Stimulated activated CD4-positive, alpha-beta T cell treated with anti-CD3 and anti-CD28 coated beads, Interleukin-15, amount 100 ng/mL, for 48 hours (primary cell): ENCODE measurements around the gene EEF2.

Experiments used
- DNase-seq, 2 donors: peaks; one replicate each; pipeline ENCODE4 v3.0.0-alpha.2; 2020; ENCODE audit warnings: low read depth in 2 of 2

Gene EEF2

DNA sequence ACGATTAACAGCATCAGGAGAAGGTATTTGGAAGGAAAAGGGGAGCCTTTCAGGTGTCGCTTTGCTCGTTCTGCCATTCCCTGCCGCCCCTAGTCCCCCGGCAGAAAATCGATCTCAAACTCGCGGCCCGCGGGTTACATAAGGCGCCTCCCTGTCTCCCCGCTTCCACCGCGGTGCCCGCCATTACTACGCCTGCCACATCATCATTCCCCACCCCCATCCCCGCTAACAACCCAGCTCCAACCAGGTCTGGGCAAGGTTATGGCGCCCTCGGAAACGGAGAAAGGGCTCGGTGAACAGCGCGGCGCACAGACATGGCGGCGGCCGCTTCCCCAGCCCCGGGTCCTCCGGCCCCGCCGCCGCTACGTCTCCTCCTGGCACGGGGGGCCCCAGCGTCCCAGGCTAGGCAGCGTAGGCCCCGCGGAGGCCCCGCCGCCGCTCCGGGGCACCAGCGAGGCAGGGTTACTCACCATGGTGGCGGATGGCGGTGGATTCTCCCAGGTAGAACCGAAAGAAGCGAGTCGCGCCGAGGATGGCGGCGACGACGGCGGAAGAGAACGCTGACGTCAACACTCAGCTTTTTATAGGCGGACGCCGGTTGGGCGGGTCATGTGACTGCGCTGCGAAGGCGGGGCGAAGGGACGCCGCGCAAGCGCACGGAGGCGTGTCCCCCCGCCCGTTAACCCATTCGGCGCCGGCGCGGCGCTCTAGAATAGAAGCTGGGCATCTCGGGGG is at the start of gene EEF2:
TSS of gene EEF2 (minus strand) at position 556 of the 735 bp plus-strand sequence. CDS start at position 473, 83 bp downstream.
- DNase-seq: peak; percentile 81 to 87

DNA sequence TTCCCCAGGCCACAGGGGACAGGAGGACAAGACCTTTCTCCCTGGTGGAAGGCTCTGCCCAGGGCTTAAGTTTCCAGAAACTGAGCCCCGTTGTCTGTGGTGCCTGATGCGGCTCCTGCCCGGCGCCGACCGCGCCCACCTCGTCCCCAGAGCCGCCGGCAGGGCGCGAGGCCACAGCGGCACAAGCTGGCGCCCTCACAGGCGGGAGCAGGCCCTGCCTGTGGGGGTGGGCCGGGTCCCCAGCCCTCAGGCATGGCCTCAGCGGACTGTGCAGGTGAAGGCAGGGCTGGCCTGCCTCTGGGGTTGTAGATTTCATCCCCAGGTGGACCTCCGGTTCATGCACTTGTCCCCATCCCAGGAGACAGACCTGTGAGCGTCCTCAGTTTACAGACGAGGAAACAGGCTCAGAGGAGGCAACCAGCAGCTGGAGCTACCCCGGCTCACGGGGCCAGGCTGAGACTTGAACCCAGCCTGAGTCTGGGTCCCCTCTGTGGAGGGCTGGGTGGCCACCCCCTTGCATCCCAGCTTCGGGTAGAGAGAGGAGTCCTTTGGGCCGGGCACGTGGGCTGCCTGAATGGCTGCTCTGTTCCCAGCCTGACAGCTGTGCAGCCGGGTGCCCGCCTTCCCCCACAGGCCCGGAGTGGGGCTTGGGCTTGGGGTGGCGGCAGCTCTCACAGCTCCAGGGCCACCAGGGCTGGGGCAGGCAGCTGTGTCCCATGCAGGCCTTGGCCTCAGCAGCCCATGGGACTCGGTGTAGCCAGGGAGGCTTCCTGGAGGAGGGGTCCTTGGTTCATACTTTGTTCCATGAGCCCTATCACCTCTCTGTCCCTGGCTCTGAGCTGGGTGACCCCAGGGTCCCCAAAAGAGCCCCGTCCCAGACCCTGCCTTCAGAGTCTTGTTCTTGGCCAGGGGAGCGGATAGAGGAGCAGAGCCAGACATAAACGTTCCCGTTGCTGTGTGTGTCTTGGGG is 49.1 kb upstream of the EEF2 start:
- no peak for DNase-seq

DNA sequence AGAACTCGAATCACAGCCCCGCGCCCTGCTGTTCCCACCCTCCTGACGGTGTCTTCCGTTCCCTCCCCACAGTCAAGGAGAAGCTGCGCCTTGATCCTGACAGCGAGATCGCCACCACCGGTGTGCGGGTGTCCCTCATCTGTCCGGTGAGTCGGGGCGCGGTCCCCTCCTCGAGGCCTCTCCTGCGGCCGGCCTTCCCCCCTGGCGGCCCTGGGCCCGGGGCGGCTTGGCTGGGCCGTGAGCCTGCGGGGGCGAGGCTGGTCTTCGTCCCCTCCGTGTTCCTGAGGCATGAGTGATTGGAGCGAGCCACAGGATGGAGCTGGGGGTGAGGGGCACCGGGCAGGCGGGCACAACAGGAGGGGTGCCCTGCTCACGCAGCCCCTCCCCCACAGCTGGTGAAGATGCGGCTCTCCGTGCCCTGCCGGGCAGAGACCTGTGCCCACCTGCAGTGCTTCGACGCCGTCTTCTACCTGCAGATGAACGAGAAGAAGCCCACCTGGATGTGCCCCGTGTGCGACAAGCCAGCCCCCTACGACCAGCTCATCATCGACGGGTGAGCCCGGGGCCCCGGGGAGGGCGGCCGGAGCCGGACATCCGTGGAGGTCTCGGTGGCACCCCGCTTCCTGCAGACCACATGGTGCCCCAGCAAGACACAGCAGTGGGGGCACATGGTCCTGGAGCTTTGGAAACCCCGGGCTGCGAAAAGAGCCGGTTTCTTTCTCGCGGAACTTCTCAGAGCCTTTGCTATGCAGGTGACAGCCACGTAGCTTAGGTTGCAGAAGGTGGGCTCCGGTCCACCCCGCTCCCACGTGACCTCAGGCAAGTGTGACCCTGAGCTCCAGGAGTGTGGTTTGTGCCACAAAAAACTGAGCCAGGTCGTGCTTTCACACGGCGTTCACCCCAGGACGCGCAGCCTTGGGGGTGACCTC is 48.0 kb upstream of the EEF2 start:
- no peak for DNase-seq

DNA sequence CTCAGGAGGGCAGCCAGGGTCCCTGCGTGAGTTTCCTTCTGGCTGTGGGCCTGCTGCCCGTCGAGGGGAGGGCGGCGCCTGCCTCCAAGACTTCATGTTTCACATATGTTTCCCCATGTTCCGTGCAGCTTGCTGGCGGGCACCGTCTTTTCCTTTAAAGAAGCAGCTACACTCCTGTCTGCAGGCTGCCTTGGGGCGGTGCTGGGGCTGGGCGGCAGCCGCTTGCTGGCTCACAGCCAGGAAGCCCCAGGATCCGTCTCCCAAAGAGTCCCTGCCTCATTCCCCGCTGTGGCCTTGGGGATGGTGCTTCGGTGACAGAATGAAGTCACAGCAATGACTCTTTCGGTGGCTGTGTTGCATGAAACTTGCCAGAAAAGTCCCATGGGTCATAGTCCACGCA is 47.2 kb upstream of the EEF2 start:
- no peak for DNase-seq

DNA sequence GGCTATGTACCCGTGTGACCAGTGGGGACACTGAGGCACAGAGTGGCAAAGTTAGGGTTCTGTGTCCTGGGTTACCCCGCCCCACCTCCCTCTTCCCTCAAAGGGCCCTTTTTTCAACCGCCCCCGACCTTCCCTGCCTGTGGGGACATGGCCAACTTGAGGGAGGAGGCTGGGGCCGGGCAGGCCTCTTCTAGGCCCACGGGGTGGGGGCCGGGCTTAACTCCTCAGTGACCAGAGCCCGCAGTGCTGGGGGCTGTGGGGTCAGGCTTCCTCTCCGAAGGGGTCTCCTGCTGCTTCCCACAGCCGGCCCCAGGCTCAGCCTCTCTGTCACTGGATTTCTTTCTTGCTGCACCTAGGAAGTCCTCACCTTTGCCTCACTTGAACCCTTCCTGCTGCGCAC is 46.2 kb upstream of the EEF2 start:
- DNase-seq: no peak

DNA sequence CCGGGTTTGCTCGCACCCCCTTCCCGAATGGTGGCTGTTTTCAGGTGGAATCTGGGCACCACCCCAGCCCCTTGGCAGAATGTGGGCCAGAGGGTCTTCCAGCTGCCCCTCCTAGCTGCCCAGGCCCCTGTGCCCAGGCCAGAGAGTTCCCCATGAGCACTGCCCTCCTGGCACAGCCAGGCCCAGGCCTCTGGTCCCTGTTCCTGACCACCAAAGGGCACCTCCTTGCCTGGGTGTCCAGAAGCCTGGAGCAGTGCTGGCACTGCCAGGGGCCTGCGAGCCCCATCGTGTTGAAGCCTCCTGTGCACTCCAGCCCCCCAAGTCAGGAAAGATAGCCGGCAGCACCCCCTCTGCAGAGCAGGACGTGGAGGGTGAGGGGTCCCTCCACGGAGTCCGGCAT is 45.7 kb upstream of the EEF2 start:
- no peak for DNase-seq

DNA sequence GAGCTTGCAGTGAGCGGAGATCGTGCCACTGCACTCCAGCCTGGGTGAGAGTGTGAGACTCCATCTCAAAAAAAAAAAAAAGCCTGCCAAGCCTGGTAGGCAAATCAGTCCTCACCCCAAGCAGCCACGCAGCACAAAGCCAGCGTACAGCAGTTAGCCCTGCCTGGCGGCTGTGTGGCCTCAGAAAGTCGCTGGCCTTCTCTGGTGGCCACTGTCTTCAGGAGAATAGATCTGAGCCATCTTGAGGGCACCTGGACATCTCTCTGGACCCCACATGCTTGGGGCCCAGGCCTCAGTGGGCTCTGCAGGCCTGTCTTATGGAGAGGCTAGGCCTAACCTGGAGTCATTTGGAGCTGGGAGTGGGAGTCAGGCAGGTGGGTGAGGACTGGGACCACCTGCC is 45.3 kb upstream of the EEF2 start:
- no peak for DNase-seq

DNA sequence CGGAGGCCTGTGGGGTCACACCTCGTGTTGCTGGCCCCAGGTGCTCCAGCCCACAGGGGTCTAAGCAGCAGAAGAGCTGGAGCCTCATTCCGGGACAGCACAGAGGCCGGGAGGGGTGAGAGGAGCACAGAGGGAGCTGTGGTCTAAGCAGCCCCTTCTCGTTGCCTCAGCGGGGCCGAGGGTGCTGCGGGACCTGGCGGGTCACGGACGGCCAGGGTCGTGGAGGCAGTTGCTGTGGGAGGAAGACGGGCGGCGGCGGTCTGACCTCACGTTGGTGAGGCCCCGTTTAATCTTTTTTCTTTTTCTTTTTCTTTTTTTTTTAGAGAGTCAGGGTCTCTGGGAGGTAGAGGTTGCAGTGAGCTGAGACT is 44.0 kb upstream of the EEF2 start:
- no peak for DNase-seq

DNA sequence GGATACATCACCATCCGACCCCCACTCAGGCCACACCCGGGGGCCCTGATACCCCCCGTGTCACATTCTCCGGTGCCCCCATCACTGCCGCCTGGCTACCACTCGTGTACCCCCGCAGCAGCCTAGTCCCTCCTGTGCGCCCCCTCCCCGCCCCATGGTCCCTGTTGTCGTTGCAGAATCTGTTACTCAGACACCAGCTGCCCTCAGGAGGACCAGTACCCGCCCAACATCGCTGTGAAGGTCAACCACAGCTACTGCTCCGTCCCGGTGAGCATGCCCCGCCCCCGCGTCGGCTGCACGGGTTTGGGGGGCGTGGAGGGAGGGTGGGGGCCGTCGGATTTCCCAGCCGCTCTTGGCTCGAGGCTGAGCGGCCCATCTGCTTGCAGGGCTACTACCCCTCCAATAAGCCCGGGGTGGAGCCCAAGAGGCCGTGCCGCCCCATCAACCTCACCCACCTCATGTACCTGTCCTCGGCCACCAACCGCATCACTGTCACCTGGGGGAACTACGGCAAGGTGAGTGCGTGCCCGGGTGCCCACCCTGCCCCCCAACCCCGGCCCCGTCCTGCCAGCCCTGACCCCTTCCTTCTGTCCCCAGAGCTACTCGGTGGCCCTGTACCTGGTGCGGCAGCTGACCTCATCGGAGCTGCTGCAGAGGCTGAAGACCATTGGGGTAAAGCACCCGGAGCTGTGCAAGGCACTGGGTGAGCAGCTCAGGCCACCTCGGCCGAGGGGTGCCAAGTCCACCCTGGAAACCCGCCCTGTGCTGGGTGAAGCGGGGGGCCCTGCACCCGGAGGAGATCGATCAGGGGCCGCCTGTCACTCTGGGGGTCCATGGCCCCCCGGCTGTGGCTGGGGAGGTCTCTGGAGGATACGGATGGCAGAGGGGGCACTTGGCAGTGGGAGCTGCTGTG is 43.3 kb upstream of the EEF2 start:
- no peak for DNase-seq

DNA sequence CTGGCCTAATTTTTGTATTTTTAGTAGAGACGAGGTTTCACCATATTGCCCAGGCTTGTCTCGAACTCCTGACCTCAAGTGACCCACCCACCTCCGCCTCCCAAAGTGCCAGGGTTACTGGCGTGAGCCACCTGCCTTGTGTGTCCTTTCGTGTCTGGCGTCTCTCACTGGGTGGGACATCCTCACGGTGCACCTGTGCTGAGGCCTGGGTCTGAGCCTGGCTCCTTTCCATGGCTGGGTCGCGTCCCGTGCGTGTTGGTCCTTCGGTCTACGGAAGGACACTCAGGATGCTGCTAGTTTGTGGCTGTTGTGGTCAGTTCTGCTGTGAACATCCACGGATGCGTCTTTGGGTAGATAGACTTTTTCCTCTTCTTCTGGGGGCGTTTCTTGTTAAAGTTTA is 41.9 kb upstream of the EEF2 start:
- no peak for DNase-seq

DNA sequence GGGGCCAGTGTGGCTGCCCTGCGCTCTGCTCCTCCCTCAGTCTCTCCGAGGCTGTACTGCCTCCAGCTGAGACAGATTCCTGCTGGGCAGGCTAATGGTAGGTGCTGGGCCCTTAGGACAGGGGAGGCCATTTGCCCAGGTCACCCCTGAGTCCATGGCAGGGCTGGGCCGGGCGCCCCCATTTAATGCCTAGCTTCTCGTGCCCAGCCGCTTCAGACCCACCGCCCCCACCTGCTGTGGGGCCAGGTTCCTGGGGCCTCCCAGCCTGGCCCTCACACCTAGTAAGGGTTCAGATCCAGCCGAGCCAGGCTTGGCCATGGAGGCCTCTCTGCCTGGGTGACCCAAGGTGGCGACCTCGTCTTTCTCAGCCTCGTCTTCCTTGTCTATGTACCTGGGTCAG is 40.1 kb upstream of the EEF2 start:
- DNase-seq: no peak

DNA sequence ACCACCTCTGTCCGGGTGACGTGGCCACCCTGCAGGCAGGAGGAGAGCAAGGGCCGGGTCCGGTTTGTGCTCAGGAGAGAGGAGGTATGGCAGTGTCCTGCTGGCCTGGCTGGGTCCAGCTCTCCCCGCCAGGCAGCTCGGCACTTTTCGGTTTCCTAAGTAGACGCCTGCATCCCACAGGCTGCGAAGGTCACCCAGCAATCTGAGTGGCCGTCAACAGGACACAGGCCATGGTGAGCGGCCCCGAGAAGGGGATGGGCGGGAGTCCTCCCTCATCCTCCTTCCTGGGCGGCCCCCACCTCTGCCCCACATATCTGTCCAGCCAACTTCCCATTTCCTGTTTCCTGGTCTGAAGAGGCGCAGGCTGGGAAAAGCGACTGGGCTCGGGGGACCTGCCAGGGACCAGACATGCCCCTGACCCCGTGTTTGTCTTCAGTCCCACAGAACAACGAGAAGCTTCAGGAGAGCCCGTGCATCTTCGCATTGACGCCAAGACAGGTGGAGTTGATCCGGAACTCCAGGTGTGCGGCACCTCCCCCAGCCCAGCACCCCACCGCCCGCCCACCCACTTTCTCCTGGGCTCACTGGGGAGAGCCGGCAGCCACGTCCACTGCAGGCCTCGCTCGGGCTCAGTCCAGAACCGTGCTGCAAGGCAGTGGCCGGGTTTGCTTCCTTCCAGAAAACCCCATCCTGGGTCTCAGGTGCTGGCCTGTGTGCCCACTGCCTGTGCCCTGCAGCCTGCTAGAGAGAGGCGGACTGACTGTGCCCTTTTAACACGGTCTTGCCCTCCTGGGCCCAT is 38.5 kb upstream of the EEF2 start:
- DNase-seq: no peak

DNA sequence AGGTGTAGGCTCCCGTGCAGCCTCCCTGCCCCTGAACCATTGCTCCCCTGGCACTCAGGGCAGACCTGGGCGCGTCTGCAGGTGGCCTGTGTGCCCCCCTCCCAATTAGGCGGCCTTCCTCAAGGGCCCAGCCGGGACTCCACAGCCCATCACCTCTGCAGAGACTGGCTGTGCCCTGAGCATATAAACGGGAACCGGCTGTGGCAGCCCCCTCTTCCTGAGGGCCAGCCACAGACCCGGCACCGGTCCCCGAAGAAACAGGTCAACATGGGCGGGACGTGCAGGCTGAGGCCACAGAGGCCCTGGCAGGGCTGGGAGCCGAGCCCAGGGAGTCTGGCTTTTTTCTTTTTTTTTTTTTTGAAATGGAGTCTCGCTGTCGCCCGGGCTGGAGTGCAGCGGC is 34.3 kb upstream of the EEF2 start:
- no peak for DNase-seq

DNA sequence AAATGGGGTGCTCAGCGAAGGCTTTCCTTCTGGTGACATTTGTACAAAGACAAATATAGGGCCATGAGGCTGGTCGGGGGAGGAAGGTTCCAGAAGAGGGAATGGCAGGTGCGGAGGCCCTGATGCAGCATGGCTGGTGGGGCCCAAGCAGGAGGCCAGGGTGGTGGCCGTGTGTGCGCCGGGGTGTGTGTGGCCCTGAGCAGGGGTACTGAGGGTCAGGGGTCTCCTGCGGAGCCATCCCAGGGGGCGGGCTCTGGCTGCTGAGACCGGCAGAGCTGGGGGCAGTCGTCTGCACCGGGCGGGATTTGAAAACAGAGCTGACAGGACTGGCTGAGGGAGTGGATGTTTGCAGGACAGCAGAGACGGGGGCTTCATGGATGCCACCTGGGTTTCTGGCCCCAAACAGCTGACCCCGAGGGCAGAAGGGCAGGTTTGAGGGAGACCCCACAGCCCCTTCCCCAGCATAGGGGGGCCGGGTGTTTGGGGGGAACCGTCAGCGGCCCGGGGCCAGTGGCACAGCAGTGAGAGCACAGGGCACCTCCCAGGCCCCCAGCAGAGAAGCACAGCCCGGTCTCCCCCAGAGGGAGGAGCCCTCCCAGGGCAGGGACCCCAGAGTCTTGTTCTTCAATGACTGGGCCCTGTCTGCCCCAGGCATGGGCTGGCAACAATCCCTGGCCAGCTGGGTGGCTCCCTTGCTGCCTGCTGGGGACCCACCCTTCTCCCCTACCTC is 33.7 kb upstream of the EEF2 start:
- no peak for DNase-seq

DNA sequence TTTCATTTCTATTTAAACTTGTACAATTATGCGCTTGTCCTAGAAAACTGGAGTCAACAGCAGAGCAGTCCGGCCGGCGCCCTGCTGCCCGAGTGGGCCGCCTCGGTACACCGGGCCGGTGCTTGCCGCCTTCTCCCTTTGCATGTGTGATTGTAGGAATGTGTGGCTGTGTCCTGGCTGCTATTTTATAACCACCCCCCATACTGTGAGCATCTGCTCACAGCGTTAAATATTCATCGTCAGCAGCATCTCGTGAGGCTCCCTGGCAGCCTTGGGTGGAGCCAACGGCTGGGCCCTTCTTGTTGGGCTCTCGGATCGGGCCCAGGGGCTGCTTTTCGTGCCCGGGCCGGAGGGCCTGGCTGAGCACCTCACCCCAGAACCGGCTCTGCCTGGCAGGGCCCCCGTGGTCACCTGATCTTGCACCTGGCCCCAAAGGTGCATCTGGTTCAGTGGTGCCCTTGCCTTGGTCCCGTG is 32.9 kb upstream of the EEF2 start:
- DNase-seq: no peak

DNA sequence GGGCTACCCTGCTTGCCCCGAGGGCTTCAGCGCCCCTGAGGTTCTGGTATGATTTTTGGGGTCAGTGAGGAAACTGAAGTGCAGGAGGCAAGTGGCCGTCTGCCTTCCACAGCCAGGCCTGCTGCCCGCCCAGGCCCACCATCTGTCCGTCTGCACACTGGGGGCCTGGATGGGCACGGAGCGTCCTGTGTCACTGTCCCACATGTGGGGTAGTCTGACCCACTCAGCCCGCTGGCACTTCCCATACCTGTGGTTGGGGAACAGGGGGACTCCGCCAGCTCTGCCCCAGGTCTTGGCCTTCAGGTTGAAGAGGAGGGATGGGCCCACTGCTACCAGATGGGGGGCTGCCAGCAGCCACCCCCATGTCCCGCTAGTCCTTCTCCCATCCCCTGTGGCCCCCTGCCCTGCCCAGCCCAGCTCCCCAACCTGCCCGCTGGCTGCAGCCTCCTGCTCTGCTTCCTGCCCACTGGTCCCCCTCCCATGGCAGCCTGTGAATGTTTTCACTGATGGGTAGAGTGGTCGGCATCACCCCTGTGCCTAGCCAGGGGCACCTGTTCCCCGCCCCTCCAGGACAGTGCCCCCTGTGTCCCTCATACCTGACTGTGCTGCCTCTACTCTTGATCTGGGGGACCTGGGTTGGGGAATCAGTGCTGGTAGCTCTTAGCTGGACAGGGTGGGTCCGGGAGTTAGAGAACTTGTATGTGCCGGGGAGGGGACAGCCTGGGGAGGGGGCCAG is 31.8 kb upstream of the EEF2 start:
- DNase-seq: no peak

DNA sequence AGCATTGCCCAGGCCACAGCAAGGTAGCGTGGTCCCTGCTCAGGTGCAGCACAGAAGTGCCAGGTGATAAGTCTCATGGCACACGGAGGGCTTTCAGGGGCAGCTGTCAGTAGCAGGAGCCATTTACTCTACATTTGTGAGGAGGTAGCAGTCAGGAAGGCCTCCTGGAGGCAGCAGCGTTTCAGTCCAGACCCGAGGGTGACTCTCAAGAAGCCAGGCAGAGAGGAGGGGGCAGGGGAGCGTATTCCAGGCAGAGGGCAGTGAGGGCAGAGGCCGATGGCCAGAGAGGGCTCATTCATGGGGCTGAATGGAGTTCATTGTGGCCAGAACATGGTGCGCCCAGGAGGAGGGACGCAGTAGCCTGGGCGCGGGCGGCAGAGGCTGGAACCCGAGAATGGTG is 31.2 kb upstream of the EEF2 start:
- DNase-seq: no peak

DNA sequence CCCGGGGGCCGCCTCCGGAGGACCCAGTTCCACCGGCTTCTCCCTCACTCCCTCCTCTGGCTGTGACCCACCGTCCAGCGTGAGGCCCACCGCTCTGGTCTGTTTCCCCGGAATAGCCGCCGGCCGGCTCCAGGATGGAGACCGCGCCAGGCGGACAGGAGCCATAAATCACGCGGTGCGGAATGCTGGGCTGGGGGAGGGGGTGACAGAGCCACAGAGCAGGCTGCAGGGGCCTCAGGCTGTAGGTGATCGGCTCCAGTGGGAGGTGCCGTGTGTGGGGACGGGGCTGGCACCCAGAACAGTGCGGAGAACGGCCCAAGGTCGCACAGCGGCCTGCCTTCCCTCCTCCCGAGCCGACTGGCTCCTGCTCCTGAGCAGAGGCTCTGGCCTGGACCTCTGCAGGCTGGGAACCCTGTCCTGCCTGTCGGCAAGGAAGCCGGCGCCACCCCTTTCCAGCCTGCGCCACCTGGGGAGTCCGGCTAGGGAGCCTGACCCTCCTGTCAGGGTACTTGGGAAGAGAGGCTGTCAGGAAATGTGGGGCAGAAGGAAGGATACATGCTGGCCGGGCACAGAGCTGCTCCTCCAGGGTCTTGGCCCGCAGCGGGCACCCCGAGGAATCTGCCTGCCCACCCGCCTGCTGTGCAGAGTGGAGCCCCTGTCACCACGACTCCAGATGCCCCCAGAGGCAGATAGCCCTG is 30.6 kb upstream of the EEF2 start:
- no peak for DNase-seq
